KMS-11 (cell line): Measurements from ENCODE around the gene NUDT16L1.

Source experiments
- H2AFZ ChIP-seq: fragments of 200-600 bp; sonication (generic); 2 replicates; pipeline ENCODE4 v1.6.1; 2016; ENCODE audit warnings: antibody characterized with exemption, mixed run types, low read depth
- H3K27ac ChIP-seq: fragments of 200-600 bp; sonication (generic); 2 replicates; pipeline ENCODE4 v1.6.1; 2016; ENCODE audit warnings: mild to moderate bottlenecking, mixed run types
- H3K27me3 ChIP-seq: fragments of 200-600 bp; sonication (generic); 2 replicates; pipeline ENCODE4 v1.6.1; 2017; ENCODE audit warnings: mild to moderate bottlenecking, low read depth, mixed run types, moderate library complexity; ENCODE audit not compliant: insufficient read depth
- H3K36me3 ChIP-seq: fragments of 200-600 bp; sonication (generic); 2 replicates; pipeline ENCODE4 v1.6.1; 2017; ENCODE audit warnings: mild to moderate bottlenecking, mixed run types; ENCODE audit not compliant: insufficient read depth
- H3K4me1 ChIP-seq: fragments of 200-600 bp; sonication (generic); 2 replicates; pipeline ENCODE4 v1.6.1; 2016; ENCODE audit warnings: mild to moderate bottlenecking, low read depth, mixed run types; ENCODE audit not compliant: poor library complexity, severe bottlenecking
- H3K4me2 ChIP-seq: fragments of 200-600 bp; sonication (generic); 2 replicates; pipeline ENCODE4 v1.7.0; 2016; ENCODE audit warnings: mild to moderate bottlenecking, mixed run types
- H3K4me3 ChIP-seq: fragments of 200-600 bp; sonication (generic); IDR thresholded peaks from 2 replicates; pipeline ENCODE4 v1.6.1; 2017; ENCODE audit warnings: low read depth, low read length, mixed read lengths; ENCODE audit not compliant: insufficient read depth
- H3K79me2 ChIP-seq: fragments of 200-600 bp; sonication (generic); 2 replicates; pipeline ENCODE4 v1.6.1; 2016; ENCODE audit warnings: low read depth, mixed run types; ENCODE audit not compliant: insufficient read depth
- H3K9ac ChIP-seq: fragments of 200-600 bp; sonication (generic); 2 replicates; pipeline ENCODE4 v1.6.1; 2016; ENCODE audit warnings: mild to moderate bottlenecking, mixed run types
- H4K20me1 ChIP-seq: fragments of 200-600 bp; sonication (generic); 2 replicates; pipeline ENCODE4 v1.6.1; 2016; ENCODE audit warnings: mild to moderate bottlenecking, mixed run types; ENCODE audit not compliant: insufficient read depth
- TF ChIP-seq, protein P1 (sequence below): fragments of 200-600 bp; sonication (generic); conservative IDR thresholded peaks from 2 replicates; pipeline ENCODE4 v1.6.1; 2017; ENCODE audit warnings: low read depth, mild to moderate bottlenecking, antibody characterized with exemption, low read length, moderate library complexity, mixed read lengths

NUDT16L1 gene

DNA sequence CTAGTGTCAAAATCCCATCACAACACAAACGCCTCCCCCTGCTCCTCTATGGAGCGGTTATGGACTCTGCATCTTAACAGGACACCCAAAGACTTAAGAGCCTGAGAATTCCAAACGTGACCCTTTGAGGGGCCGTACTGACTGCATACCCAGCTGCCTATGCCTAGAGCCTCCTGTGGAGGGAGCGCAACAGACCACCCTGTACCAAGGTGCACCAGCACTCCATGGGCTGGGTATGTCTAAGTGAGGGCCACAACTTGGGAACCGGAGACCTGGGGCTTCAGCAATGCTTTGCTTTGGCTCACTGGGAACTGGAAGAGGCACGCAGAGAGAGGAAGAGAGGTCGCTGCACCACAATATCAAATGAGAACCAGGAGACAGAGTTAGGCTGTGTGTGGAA, 35.3 kb downstream of the NUDT16L1 start:
- TF ChIP-seq, protein P1, sequence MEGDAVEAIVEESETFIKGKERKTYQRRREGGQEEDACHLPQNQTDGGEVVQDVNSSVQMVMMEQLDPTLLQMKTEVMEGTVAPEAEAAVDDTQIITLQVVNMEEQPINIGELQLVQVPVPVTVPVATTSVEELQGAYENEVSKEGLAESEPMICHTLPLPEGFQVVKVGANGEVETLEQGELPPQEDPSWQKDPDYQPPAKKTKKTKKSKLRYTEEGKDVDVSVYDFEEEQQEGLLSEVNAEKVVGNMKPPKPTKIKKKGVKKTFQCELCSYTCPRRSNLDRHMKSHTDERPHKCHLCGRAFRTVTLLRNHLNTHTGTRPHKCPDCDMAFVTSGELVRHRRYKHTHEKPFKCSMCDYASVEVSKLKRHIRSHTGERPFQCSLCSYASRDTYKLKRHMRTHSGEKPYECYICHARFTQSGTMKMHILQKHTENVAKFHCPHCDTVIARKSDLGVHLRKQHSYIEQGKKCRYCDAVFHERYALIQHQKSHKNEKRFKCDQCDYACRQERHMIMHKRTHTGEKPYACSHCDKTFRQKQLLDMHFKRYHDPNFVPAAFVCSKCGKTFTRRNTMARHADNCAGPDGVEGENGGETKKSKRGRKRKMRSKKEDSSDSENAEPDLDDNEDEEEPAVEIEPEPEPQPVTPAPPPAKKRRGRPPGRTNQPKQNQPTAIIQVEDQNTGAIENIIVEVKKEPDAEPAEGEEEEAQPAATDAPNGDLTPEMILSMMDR: no peak
- H3K27me3 ChIP-seq: no peaks in the 10 kb centered on the region
- H3K79me2 ChIP-seq: no peaks in the 10 kb centered on the region; the same call in 1 of the 2 replicates
- peaks cover 6% of the 10 kb centered on the region for H3K4me1 ChIP-seq
- H2AFZ ChIP-seq: no peak overlapping the region
- H3K27ac ChIP-seq: no peak overlapping the region
- no peaks in the 10 kb centered on the region for H4K20me1 ChIP-seq
- no peak overlapping the region for H3K4me2 ChIP-seq
- no peak overlapping the region for H3K4me3 ChIP-seq
- H3K36me3 ChIP-seq: no peaks in the 10 kb centered on the region
- H3K9ac ChIP-seq: no peak overlapping the region

DNA sequence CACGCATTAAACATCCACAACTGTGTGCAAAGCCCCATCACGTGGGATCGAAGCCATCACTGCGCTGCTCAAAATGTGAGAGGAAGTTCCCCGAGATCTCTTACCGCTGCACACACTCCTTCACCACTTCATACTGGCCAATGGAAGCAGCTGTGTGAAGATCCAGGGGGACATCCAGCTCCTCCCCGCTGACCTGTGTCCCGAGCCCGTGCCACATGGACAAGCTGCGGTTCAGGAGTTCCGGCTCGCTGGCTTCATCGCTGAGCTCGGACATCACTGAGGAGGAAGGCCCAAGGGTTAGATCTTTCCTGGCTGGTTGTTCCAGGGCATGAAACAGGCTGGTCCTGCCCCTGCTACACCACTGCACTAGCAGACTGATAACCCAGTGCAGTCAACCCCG, 36.5 kb downstream of the NUDT16L1 start:
- H3K4me2 ChIP-seq: no peak overlapping the region
- H3K4me3 ChIP-seq: no peak overlapping the region

DNA sequence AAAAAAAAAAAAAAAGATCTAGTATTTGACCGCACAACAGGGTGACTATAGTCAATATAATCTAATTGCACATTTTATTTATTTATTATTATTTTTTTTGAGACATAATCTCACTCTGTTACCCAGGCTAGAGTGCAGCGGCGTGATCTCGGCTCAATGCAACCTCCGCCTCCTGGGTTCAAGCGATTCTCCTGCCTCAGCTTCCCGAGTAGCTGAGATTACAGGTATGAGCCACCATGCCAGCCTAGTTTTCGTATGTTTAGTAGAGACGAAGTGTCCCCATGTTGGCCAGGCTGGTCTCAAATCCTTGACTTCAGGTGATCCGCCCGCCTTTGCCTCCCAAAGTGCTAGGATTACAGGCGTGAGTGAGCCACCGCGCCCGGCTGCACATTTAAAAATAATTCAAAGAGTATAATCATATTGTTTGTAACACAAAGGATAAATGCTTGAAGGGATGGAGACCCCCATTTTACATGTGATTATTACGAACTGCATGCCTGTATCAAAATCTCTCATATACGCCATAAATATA, 39.9 kb downstream of the NUDT16L1 start:
- Histone ChIP-seq H3K36me3 (no peaks in the 10 kb centered on the region), H3K27me3 (no peaks in the 10 kb centered on the region), H3K4me1 (peaks cover 14% of the 10 kb centered on the region), H3K4me2 (peak overlapping the region; percentile 92), H3K4me3 (peak overlapping the region; percentile 41), H3K9ac (peak overlapping the region; percentile 48; the same call in 1 of the 2 replicates), H4K20me1 (no peaks in the 10 kb centered on the region), H2AFZ (peak overlapping the region; percentile 92), H3K79me2 (no peaks in the 10 kb centered on the region; the same call in 1 of the 2 replicates), H3K27ac (peak overlapping the region; percentile 72; the same call in 1 of the 2 replicates)
- TF ChIP-seq, protein P1: no peak

More for the DNA sequence above, 36.5 kb downstream of the NUDT16L1 start:
- H4K20me1 ChIP-seq: no peaks in the 10 kb centered on the region
- no peak overlapping the region for H3K27ac ChIP-seq
- H3K4me1 ChIP-seq: peaks cover 6% of the 10 kb centered on the region
- H3K27me3 ChIP-seq: no peaks in the 10 kb centered on the region
- H3K36me3 ChIP-seq: no peaks in the 10 kb centered on the region
- TF ChIP-seq, protein P1: no peak
- H3K79me2 ChIP-seq: no peaks in the 10 kb centered on the region; the same call in 1 of the 2 replicates
- no peak overlapping the region for H2AFZ ChIP-seq
- no peak overlapping the region for H3K9ac ChIP-seq

DNA sequence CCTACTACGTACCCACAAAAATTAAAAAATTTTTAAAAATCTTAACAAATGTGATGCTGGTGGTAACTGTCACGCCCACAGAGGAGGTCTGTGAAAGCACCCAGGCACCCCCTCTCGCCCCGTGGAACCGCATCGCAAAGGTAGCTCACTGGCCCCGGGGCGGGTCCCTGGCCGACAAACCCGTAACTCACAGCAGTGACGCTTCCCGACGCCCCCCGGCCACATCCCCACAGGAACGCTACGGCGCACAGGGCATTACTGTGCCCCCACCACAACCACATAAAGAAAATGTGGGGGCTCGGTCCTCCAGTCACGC, 40.3 kb downstream of the NUDT16L1 start:
- peak overlapping the region; percentile 48; the same call in 1 of the 2 replicates for H3K9ac ChIP-seq
- H2AFZ ChIP-seq: peak overlapping the region; percentile 92
- peaks cover 14% of the 10 kb centered on the region for H3K4me1 ChIP-seq
- H3K4me3 ChIP-seq: peak overlapping the region; percentile 41
- H3K4me2 ChIP-seq: peak overlapping the region; percentile 92
- H4K20me1 ChIP-seq: no peaks in the 10 kb centered on the region
- peak overlapping the region; percentile 72 for H3K27ac ChIP-seq
- TF ChIP-seq, protein P1: no peak
- H3K79me2 ChIP-seq: no peaks in the 10 kb centered on the region; the same call in 1 of the 2 replicates
- H3K27me3 ChIP-seq: no peaks in the 10 kb centered on the region
- H3K36me3 ChIP-seq: no peaks in the 10 kb centered on the region
